ENCODE results near the gene PRPSAP2.
"Not testable (repeated sequence)": the region's sequence is repeated elsewhere in the genome, so short reads cannot be mapped to it uniquely, and the experiment has no call there.

Gene PRPSAP2

DNA sequence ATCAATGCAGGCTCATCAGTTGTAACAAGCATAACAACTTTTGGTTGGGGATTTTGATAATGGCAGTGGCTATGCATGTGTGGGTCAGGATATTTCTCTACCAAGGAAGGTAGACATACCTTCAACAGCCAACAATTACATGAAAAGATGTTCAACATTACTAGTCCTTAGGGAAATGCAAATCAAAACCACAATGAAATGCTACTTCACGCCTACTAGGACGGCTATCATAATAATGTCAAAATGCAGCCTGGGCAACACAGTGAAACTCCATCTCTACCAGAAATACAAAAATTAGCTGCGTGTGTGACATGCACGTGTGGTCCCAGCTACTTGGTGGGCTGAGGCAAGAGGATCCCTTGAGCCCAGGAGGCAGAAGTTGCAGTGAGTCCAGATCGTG, 86.7 kb downstream of the PRPSAP2 start:
- DNase-seq (ENCODE audit: low read depth): no peak

DNA sequence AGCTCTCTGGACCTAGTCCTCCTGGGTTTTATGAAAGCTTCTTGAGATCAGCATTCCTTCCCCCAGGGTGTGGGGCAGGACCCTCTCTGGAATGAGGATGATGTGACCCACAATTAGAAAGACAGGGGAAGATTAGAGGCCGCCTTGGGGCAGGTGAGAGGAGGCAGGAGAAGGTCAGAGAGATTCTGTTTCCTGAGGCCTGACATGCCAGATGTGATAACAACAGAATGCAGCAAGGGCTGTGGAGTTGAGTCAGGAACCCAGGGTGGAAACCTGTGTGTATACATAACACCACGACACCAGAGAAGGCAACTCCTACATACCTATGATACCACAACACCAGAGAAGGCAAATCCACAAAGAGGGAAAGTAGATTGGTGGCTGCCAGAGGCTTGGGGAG, 88.6 kb downstream of the PRPSAP2 start:
- DNase-seq (ENCODE audit: low read depth): no peak

DNA sequence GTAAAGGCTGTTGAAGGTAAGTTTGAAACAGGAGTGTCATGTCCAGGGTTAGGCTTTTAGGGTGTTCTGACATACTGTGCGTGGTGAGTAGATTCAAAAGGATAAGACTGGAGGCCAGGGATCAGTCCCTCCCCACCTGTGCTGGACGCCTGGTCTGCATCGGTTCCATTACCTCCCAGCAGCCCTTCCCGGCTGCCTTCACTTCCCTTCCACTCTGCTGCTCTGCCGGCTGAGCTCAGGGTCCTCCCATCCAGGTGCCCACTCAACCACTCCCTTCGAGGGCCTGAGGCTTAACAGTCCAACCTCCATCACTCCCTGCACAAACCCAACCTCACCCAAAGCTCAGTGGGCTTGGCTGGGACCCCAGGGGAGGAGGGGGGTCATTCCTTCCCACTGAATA, 89.9 kb downstream of the PRPSAP2 start:
- DNase-seq (ENCODE audit: low read depth): no peak

DNA sequence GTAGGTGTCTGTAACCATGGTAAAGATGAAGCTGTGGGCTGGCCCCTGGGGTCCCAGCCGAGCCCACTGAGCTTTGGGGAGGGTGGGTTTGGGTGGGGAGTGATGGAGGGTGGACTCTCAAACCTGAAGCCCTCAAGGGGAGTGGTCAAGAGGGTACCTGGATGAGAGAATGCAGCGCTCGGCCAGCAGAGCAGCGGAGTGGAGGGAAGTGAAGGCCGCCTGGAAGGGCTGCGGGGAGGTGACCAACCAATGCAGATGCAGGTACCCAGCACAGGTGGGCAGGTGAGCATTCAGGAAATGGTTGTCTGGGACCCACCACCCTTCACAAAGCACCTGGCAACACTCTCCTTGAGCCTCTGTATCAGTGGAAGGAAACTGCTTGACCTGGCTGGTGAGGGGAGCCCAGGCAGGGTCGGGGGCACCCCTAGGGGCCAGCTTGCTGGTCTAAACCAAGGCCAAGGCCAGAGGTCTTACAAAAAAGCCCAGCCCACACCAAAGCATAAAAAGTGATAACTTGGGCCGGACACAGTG, 90.6 kb downstream of the PRPSAP2 start:
- no peak for DNase-seq (ENCODE audit: low read depth)

DNA sequence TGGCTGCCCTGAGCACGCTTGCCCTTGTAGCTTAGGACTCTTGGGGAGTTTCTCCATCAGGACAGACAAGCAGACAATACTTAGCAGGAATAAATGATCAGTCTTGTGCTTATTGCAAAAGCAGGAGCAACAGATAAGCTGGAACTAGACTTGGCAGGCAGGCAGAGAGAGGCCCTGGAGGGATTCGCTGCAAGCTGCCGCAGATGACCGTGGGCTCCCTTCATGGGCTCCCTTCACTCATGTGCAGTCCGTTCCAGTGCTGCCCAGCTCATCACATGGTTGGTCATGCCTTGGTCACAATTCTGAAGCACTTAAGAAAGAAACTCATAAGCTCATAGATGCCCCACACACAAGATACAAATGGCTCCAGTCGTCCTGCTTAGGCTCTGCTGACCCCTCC, 91.6 kb downstream of the PRPSAP2 start:
- no peak for DNase-seq (ENCODE audit: low read depth)

DNA sequence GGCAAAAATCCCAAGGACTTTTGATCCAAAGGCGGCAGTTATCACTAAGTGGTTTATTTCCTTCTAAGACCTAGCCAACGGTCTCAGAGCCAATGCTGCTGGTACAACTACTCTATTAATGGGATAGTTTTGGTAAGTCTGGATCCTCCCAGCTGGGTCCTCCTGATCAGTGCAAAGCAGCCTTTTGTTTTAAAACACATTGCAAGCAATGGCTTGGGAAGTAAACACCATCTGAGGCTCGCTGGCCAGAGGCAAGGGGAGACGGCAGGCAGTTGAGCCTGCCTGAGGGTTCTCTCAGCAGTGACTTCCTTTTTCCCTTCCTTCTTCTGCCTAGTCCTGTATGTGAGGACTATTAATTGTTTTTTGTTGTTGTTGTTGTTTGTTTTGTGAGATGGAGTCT, 92.4 kb downstream of the PRPSAP2 start:
- no peak for DNase-seq (ENCODE audit: low read depth)

DNA sequence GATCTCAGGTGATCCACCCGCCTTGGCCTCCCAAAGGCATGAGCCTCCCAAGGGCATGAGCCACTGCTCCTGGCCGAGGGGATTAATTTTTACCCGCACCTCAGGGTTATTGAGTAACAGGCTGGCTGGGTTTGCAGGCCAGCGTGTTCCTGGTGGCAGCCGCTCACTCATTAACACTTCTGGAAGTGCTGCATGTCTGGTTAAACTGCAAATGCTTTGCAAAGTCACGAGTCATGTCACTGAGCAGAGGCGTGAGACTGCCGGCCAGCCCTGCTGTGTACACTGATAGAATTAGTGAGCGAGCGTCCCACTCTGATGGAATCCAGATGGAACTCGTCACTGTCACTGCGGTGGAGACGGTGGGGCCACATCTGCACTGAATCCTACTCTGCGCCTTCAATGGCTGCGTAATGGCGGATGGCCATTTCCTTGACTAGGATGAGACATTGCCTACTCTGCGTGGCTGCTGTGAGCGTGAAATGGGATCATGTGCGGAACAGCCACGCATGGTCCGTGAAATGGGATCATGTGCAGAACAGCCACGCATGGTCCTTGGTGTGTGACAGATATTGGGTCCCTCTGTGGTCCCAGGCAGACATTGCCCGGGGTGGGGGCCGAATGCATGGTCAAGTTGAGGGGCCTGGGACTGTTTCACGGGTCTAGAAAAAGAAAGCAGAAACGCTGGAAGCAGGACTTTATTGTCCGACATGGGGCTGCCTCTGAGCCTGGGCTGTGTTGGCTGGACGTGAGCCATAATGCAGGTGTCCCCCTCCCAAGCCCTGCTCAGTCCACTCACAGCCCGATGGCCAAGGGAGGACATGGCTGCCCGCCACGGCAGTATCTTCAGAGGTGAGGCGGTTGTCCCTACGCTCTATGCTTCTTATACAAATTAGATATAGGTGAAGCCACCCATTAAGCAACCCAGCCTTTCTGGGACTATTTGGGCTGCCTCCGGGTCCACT, 93.3 kb downstream of the PRPSAP2 start:
- no peak for DNase-seq (ENCODE audit: low read depth)

DNA sequence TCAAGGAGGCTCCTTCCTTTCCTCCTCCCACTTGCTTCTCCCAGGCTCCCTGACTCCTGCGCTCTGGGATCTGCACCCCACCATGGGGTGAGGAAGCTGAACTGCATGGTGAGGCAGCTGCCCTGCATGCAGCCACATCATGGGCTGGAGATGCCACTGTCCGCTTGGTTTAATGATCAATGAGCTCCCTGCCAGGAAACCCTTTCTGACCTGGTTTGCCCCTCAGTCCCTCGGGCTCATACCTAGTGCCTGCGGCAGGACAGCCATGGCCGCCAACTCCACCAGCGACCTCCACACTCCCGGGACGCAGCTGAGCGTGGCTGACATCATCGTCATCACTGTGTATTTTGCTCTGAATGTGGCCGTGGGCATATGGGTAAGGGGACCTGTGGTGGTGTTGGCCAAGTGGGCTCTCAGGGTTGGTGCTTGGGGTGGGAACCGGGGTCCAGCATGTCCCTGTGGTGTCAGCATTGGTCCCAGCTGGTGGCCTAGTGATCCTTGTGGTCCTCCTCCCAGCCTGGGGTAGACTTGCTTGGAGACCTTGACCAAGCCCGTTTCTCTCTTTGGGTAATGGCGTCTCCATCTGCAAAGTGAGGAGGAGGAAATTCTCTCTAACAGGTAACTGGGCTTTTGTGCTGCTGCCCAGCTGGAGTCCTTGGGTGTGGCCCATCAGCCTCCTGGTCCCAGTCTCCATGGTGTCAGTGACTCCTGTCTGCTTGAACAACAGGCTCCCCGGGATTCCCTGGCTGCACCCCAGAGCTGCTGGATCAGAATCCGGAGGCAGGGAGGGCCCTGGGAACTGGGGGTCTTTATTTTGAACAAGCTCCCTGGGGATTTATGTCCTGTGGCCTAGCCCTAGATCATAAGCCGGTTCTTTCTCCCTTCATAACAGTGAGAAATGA, 94.3 kb downstream of the PRPSAP2 start, which contains the start of gene SLC5A10:
Gene SLC5A10 (plus strand): TSS at position 225 of the 902 bp plus-strand sequence. CDS start 41 bp downstream, at position 266.
- DNase-seq (ENCODE audit: low read depth): no peak

DNA sequence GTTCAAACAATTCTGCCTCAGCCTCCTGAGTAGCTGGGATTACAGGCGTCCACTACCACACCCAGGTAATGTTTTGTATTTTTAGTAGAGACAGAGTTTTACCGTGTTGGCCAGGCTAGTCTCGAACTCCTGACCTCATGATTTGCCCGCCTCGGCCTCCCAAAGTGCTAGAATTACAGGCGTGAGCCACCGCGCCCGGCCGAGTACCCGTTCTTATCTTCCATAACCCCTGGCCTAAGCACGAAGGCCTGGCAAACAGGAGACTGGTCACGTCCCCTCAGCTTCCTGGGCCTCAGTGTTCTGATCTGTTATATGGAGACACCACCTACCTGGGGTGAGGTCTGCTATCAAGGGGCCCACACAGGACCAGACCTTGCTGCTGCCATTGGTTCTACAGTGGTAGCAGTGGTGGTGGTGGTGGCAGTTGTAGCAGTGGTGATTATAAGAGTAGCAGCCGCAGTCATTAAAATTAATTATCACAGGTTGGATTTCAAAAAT, 95.3 kb downstream of the PRPSAP2 start:
- DNase-seq (ENCODE audit: low read depth): no peak

DNA sequence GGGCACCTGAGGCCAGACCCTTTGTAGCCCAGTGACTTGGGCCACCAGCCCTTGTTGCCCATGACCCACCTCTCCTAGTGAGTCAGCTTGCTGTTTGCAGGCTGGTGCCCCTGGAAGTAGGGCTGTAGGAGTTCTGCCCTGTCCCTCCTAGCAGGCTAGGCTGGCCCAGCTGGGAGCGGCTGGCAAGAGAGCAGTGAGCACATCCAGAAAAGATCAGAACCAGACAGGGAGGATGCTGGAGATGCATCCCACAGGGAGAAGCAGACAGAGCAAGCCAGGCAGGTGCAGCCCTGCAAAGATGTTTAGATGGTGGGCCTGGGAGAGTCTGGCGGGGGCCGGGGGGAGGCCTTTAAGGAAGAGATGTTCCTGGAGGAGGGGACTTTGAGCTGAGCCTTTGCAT, 96.4 kb downstream of the PRPSAP2 start:
- no peak for DNase-seq (ENCODE audit: low read depth)

DNA sequence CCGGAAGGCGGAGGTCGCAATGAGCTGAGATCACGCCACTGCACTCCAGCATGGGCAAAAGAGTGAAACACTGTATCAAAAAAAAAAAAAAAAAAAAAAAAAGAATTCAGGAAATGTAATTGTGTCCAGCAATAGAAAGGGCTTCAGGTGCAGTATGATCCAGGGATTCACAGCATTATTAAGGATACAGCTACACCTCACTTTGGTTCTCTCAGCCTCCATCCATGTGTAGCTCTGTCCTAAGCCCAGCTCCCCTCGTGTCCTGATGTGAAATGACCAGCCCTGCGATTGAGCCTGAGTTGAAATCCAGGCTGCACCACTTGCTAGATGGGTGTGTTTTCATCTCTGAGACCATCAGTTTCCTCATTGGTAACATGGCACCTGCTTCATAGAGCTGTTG, 97.1 kb downstream of the PRPSAP2 start:
- no peak for DNase-seq (ENCODE audit: low read depth)

DNA sequence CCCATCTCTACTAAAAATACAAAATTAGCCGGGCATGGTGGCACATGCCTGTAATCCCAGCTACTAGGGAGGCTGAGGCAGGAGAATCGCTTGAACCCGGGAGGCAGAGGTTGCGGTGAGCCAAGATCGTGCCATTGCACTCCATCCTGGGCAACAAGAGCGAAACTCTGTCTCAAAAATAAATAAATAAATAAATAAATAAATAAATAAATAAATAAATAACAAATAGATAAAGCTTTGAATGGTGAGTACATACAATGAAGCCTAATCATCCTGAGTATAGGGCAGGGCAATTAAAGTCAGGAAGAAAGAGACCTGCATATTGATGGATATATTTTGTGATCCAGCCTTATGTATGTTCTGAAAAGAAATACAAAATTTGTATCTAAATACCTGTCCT, 98.1 kb downstream of the PRPSAP2 start:
- DNase-seq (ENCODE audit: low read depth): not testable (repeated sequence)

DNA sequence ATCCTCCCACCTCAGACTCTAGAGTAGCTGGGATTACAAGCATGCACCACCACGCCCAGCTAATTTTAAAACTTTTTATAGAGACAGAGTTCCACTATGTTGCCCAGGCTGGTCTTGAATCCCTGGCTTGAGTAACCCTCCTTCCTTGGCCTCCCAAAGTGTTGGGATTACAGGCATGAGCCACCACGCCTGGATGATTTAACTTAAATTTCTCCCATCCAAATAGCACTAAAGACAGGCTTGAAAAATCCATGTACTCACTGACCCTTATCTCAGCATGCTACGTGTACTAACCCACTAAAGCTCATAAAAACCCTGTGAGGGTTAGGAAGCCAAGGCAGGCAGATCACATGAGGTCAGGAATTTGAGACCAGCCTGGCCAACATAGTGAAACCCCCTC, 98.7 kb downstream of the PRPSAP2 start:
- no peak for DNase-seq (ENCODE audit: low read depth)

DNA sequence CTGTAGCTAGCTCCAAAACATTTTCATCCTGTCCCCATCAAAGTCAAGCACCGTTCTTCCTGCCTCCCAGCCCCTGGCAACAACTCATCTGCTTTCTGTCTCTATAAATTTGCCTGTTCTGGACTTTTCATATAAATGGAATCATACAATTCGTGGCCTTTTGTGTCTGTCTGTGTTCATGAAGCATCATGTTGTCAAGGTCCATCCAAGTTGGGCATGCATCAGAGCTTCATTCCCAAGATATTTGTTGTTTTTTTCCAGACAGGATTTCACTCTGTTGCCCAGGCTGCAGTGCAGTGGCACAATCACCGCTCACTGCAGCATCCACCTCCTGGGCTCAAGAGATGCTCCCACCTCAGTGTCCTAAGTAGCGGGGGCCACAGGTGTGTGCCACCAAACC, 99.9 kb downstream of the PRPSAP2 start:
- DNase-seq (ENCODE audit: low read depth): no peak

DNA sequence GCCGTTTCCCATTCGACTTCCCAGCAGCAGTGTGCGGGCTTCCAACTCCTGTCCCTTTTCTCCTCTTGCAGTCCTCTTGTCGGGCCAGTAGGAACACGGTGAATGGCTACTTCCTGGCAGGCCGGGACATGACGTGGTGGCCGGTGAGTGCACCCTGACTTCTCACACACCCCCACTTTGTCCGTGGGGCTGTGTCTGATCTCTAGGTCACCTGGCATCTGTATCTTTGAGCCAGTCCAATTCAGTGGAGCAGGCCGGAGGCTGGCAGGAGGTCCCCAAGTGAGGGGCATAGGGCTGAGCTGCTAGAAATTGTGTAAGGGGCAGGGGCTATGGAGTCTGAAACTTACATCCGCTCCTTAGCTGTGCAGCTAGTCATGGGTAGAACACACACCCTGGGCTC, 100.7 kb downstream of the PRPSAP2 start:
- DNase-seq (ENCODE audit: low read depth): no peak

DNA sequence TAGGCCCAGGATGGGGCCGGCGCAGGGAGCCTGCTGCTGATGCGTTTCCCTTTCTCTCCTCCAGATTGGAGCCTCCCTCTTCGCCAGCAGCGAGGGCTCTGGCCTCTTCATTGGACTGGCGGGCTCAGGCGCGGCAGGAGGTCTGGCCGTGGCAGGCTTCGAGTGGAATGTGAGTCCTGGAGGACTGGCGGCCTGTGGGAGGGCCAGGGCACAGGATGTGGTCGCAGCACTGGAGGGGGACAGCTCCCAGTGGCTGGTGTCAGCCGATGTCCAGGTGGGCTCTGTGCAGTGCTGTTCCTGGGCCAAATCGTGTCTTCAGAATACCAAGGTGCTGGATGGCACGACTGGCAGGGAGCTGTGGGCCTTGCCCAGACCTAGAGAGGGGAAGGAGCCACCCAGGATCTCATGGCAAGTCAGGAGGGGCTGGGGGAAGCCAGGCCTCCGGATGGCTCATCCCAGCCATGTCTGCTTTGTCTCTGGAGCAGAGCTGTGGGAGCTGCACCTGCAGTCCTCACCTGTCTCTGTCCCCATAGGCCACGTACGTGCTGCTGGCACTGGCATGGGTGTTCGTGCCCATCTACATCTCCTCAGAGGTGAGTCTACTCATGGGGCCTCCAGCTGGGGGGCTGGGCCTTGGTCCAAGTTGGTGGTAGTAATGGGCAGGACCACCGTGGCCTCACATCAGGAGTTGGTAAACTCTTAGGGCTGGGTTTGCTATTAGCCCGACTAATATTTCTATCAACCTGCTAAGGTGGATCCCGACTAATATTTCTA, 101.3 kb downstream of the PRPSAP2 start:
- DNase-seq (ENCODE audit: low read depth): no peak

DNA sequence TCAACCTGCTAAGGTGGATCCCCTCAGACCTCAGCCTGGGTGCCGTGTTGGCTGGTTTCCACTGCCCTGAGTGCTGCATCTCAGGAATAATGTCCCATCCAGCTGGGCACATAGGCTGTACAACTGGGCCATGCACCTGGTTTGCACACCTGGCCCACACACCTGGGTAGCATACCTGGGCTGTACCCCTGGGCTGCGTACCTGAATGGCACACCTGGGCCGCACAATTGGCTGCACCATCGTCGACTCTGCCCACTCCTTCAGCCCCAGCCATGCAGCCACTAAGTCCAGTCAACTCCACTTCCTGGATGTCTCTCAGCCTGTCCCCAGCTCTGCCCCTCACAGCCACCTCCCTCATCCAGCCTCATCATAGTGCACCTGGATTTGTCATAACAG, 101.9 kb downstream of the PRPSAP2 start:
- DNase-seq (ENCODE audit: low read depth): no peak

DNA sequence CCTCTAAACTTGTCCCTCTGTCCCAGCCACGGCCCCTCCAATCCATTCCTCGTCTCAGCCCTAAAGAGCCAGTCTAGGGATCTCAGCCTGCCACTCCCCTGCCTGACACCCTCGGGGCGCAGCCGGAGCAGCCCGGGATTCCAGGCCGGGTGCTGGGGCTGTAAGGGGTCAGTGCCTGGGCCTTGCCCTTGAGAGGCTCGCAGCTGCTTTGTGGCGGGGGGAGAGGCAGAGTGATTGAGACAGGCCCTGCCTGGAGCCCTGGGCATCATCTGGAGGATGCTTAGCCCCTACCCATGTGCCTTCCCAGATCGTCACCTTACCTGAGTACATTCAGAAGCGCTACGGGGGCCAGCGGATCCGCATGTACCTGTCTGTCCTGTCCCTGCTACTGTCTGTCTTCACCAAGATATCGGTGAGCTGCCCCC, 102.3 kb downstream of the PRPSAP2 start:
- DNase-seq (ENCODE audit: low read depth): no peak

DNA sequence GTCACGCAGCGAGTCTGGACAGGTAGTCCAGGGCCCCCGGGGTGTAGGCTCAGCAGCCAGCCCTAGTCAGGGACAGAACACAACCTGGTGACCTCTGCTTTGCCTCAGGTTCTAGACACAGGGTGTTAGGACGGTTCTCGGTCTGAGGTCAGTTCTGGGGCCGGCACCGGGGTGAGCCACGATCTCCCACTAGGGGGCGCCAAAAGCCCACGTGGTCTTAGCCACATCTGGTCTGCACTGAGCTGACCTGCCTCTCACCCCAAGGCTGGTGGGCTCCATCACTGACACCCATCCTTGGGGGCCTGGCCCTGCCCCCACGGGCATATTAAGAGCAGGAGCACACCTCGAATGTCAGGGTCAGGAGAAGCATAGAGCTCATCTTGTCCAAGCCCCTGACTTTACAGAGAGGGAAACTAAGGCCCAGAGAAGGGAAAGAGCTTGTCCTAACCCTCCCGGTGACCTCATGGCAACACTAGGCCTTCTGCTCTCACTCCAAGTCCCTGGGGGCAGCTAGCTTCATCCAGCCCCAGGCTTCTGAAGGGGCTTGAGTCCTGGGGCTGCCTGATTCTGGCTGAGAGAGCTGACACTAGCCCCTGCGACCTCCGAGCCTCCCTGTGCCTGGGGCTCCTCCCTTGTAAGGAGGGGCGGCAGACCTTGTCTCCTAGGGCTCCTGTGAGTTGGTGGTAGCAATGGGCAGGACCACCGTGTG, 103.0 kb downstream of the PRPSAP2 start:
- no peak for DNase-seq (ENCODE audit: low read depth)

DNA sequence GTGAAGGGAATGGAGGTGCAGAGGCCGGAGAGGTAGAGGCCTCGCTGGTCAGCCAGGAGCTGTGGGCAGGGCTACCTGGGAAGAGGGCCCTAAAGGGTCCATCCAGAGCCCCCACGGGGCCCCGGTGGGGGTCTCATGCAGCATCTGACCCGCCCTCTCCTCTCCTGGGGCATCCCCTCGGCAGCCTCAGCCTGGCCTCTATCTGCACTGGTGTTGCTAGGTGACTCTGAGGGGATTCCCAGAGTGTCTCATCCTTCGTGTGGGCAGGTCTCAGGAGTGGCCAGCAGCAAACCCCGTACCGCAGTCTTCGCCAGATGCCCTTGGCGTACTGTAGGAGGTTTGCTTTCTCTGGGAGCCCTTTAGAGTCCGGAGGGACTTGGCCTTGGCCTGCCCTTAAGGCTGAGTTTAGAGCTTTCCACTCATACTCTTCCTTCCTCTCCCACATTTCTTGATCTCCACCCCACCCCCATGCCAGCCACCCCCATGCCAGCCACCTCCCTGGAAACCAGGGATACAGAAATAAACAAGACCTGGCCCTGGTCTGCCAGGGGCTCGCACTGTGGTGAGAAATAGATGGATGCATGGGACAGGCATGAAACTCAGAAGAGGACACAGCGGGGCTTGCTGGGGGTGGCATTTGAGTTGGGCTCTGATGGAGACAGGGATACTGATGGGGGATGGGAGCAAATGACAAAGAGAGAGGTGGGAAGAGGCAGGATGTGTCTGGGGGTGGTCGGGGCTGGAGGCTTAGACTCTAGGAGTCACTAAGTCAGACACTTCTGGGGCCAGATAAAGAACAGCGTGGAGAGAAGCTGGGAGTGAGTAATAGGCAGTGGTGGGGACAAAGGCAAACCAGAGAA, 103.9 kb downstream of the PRPSAP2 start:
- DNase-seq (ENCODE audit: low read depth): no peak

Measured in GM04503 (cell line).